ENCODE data around the gene GAREM2.
"Not testable (repeated sequence)": the region's sequence is repeated elsewhere in the genome, so short reads cannot be mapped to it uniquely, and the experiment has no call there.

The GAREM2 gene

DNA sequence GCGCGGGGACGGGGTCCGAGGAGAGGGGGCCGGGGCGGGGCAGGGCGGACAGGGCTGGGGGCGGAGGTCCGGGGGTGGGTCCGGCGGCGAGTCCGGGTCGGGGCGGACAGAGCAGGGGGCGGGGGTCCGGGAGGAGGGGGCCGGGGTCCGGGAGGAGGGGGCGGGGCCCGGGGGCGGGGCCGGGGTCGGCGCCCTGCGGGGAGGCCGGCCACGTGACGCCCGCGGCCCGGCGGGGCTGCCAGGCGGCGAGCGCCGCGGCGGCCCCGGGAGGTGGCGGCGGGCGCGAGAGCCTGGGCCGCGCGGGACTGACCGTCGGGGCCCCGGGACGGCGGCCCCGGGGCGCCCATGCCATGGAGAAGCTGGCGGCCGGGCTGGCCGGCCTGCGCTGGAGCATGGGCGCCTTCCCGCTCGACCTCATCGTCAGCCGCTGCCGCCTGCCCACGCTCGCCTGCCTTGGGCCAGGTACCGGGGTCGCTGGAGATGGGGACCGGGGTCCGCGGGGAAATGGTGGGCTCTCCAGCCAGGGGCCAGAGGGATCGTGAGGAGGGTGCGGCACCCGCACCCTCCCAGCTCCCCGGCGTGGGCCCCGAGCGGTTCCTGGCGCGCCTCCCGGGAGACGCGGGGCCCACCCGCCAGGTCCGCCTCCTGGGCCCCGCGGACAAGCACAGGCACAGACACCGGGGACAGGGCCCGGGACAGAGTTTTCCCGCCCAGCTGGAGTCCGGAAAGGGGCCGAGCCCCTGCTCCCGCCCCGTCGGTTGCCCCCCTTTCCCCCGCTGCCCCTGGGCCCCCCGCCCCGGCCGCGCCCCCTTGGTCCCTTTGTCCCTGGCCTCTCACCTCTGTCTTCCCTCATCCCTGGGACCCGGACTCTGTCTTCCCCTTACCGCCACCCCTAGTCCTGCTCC is at the start of gene GAREM2:
TSS of gene GAREM2 (plus strand) at position 218 of the 905 bp plus-strand sequence. CDS start at position 351, 133 bp downstream.
- DNase-seq: no peak

DNA sequence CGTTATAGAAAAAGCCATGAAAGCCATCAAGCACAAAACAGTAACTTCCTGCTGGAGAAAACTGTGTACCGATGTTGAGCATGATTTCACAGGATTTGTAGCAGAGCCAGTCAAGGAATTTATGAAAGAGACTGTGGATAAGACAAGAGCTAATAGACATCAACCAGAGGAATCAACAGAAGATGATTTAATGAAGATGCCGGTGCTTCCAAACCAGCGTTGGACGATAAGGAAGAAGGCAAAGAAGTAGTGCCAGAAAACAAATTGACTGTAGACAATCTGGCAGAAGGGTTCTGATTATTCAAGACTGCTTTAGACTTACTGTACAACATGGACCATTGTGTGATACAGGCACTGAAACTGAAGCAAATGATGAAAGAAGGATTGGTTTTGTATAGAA is 49.5 kb upstream of the GAREM2 start:
- no peak for DNase-seq

GRCh38 chr2:26126074-26126473 is 46.8 kb upstream of the GAREM2 start:
- no peak for DNase-seq

GRCh38 chr2:26128176-26128575 is 44.7 kb upstream of the GAREM2 start:
- no peak for DNase-seq

- no peak for DNase-seq
These were observed 42.1 kb upstream of the GAREM2 start for GRCh38 chr2:26130763-26131162.

DNA sequence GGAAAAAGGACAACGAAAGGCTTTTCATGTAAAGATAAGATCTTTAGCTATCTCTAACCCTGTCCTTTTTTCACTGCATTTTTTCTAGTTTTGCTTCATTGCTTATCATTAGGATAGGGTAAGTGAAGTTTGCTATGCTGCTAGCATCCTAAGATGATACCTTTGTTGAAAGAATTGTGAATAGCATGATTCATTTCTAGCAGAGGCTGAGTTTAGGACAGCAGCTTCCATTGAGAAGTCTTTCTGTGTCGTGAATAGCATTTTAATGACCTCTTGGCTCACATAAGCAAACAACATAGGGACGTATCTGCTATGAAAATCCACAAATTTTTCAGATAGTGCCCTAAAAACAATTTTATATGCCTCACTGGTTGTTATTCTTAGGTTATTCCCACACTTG is 36.4 kb upstream of the GAREM2 start:
- DNase-seq: no peak

DNA sequence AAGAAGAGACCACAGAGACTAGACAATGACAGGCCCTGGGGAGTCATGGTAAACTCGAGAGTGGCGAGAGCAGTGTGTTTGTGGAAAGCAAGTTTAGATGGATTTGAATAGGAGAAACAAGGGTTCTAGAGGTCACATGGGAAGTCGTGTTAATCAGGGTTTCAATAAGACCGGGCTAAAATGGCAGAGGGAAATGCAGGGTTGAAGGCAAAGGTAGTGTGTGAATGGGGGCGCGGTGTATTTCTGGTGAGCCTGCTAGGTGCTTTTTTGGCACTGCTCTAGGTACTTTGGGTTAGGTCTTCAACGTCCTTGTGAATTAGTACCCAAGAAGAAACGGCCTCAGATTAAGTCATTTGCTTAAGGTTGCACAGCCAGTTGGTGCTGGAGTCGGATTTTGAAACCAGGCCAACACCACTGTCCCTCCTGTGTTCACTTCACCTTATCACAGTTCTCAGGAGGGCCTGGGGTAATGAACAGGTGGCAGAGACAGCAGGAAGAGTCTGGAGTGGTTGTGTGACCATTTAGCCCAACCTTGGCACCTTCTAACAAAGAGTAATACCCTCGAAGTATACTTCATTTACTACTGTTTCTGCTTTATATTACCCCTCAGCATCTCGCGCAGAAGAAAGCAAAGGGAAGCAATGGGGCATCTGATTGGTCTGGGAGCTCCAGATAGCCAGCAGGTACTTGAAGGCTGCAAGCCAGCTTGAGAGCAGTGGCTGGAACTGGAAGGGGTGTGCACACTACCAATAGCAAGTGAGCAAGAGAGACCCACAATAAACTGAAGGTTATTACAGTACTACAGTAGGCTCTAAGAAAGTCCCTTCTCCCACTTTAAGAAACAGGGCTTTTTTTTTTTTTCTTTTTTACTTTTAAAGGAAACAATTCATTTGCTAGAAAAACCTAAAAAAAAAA is 33.4 kb upstream of the GAREM2 start:
- no peak for DNase-seq

DNA sequence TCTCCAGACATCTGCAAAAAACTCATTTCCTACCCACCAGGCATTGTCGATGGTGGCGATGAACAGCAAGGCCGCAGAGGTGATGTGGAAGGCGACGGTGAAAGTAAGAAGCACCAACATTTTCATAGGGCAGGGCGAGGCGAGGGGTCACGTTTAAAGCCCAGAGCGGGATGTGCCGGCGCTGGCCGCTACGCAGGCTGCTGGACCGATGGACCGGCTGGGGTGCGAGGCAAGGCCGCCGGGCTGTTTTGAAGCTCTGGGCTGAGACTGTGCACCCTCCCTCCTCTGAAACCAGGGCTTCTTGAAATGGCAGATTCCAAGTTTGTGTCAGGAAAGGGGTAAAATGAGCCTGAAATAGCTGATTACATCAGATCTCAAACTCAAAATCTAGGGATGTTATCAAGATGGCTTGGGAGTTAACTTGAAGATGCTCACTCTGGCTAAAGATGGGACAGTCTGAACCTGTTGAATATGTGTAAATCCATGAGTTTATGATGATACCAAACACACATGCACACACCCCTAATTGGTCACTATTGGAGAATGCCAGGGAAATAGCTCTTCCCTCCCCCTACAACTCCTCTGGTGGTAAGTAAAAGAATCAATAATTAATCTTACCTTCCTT is 31.6 kb upstream of the GAREM2 start:
- DNase-seq: no peak

DNA sequence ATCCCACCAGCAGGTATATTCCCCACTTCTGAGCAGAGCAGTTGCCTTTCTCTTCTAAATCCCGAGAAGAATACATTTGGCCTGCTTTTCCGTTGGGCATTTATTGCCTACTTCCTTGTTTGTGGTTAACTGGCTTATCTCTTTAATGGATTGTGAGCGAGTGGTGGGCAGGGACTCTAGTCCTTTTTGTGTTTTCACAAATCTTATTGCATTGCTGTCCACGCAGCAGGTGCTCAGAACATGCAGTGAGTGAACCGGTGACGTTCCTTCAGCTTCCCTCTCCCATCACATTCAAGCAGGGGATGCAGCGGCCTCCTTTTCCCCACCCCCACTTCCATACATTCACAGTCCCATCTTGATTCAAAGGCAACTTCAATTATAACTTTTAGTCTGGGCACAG is 28.9 kb upstream of the GAREM2 start:
- no peak for DNase-seq

DNA sequence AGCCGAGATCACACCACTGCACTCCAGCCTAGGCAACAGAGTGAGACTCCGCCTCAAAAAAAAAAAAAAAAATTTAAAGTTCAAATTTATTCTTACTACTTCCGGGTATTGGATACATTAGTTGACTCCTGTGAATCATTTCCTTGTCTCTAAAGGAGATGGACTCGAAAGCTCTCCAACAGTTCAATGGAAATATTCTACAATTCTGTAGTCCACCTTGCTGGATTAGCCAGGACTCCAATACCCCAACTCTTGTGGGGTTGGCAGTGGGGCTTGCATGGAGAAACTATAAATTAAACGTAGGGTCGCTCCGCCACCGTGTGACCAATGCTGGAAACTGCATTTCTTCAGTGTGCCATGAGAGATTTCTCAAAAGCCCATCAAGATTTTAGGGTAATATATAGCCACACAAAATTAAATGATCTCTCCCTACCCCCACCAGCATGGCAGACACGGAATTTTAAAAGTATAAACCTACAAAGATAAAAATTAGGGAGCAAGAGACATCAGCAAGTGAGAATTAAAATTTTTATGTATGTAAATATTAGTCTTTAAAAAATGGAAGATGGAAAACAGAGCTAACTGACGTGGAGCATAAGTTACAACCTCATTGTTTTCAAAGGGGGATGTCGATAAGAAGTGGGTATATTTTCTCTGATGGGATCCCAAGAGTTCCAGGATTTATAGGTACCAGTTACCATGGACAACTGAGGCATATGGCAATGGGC is 27.8 kb upstream of the GAREM2 start:
- DNase-seq: peak; percentile 32

DNA sequence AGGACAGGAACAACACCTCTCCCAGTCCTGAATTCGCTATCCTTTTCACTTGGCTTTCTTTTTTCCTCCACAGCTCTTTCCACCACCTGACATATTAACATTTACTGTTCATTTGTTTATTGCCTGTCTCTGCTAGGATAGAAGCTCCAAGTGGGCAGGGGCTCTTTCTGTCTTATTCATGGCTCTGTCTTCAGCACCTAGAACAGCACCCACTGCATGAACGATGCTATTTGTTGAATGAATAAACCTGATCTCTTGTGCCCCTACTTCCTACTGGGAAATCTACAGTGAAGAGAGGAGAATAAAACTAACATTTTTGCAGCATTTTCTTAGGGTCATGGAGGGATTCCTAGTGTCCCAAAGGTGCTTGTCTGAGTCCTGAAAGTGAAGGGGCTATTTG is 24.4 kb upstream of the GAREM2 start:
- no peak for DNase-seq

- DNase-seq: no peak
These were observed 22.6 kb upstream of the GAREM2 start for GRCh38 chr2:26150243-26150642.

- DNase-seq: no peak
These were observed 15.3 kb upstream of the GAREM2 start for GRCh38 chr2:26157580-26157979.

GRCh38 chr2:26161926-26162325 is 11.0 kb upstream of the GAREM2 start:
- DNase-seq: no peak

DNA sequence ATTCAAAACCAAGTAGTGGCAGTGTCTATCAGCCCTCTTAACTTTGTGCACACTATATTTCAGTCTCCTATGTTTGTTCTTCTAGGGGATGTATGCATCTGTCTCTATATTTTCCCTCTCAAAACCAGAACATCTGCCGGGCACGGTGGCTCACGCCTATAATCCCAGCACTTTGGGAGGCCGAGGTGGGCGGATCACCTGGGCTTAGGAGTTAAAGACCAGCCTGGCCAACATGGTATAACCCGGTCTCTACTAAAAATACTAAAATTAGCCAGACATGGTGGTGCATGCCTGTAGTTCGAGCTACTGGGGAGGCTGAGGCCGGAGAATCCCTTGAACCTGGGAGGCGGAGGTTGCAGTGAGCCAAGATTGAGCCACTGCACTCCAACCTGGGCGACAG is 9.9 kb upstream of the GAREM2 start:
- no peak for DNase-seq

DNA sequence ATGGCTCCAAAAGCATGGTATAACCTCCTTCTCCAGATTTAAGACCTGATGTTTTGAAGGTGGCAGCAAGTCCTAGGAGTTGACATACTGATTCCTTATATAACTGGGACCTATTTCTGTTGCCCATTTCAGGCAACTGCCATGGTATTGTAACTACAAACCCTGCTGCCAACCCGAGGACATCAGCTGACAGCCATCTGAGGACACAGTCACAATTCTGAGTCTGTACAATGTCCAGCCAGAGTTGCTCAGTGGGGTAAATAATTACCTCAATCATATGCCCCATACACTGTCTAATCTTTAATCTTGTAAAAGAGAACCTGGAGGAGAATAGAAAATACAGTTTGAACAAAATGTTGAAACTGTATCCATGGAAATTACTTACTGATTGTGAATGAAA is 8.7 kb upstream of the GAREM2 start:
- DNase-seq: no peak

DNA sequence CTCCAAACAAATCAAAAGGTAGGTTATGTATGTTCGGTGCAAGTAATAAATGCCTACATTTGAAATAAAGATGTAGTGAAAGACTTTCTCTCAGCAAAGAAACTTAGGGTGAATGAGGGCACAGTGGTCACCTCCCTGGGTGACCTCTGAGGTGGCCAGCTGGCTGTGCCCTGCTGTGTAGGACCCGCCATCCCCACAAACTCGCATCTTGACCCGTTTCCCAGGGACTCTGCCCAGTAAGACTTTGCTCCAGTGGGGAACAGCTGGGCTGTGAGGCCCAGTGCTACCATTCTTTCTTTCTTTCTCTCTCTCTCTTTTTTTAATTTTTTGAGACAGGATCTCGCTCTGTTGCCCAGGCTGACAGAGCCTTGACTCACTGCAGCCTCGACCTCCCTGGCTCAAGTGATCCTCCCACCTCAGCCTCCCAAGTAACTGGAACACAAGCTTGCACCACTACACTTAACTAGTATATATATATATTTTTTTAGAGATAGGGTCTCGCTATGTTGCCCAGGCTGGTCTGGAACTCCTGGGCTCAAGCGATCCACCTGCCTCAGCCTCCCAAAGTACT is 8.2 kb upstream of the GAREM2 start:
- DNase-seq: no peak

GRCh38 chr2:26165403-26165802 is 7.5 kb upstream of the GAREM2 start:
- DNase-seq: no peak

DNA sequence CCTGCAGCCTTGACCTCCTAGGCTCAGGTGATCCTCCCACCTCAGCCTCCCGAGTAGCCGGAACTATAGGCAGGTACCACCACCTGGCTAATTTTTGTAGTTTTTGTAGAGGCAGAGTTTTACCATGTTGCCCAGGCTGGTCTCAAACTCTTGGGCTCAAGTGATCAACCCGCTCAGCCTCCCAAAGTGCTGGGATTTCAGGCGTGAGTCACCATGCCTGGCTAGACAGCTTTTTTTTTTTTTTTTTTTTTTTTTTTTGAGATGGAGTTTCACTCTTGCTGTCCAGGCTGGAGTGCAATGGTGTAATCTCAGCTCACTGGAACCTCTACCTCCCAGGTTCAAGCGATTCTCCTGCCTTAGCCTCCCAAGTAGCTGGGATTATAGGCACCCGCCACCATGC is 6.3 kb upstream of the GAREM2 start:
- not testable (repeated sequence) for DNase-seq

DNA sequence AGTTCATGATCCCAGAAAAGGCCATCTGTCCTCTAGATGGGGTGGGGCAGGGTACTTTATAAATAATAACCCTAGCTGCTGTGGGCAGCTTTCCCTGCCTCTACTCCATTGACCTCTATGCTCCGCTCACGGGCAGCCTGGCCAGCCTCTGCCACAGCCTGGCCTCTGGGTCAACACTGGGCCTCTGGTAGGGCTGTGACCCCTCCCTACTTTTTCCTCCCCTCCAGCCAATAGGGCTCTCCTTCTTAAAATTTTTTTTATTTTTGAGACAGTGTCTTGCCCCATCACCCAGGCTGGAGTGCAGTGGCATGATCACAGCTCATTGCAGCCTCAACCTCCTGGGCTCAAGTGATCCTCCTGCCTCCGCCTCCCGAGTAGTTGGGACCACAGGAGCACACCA is 4.1 kb upstream of the GAREM2 start:
- DNase-seq: no peak

- DNase-seq: no peak
These were observed 3.7 kb upstream of the GAREM2 start for GRCh38 chr2:26169226-26169625.

GRCh38 chr2:26169681-26170414 is 3.0 kb upstream of the GAREM2 start:
- DNase-seq: no peak

Data from GDM1 (cell line).